MCF 10A (cell line): ENCODE results near the gene FRY. TPM values are rescaled to one million over a fixed set of nuclear protein-coding genes. Genes with fewer than 3 reads are reported as not detected.

Experiments used
- BruUV-seq: library from RNA; stranded (reverse); fragments of 400-500 nt; replicated peaks from 2 replicates; lab custom pipeline; 2021; lab: Mats Ljungman, UMichigan
- CTCF ChIA-PET: fragments of 300-600 bp; sonication (Branson Sonifier 250); formaldehyde crosslinking; extraction: SDS; loops from one replicate; lab custom pipeline; 2021; ENCODE audit warnings: antibody characterized with exemption, inconsistent platforms; lab: Yijun Ruan, JAX
- POLR2A ChIA-PET: fragments of 300-600, 350-650 bp; sonication (Branson Sonifier 250); formaldehyde crosslinking; extraction: SDS; loops from one replicate; lab custom pipeline; 2020; ENCODE audit warnings: antibody characterized with exemption, inconsistent platforms; lab: Yijun Ruan, JAX
- DNase-seq: peaks from one replicate; pipeline ENCODE4 v3.0.0-alpha.2; 2018; ENCODE audit not compliant: unreplicated experiment
- H3K27ac Mint-ChIP-seq: one replicate; pipeline ENCODE4 v1.8.0; 2022; ENCODE audit warnings: mild to moderate bottlenecking, low read depth, mixed read lengths; ENCODE audit not compliant: unreplicated experiment
- H3K27me3 Mint-ChIP-seq: one replicate; pipeline ENCODE4 v1.8.0; 2022; ENCODE audit warnings: mixed read lengths; ENCODE audit not compliant: insufficient read depth, unreplicated experiment
- H3K36me3 Mint-ChIP-seq: one replicate; pipeline ENCODE4 v1.8.0; 2022; ENCODE audit warnings: mild to moderate bottlenecking, moderate library complexity, mixed read lengths; ENCODE audit not compliant: insufficient read depth, unreplicated experiment
- H3K4me1 Mint-ChIP-seq: one replicate; pipeline ENCODE4 v1.8.0; 2022; ENCODE audit warnings: mixed read lengths; ENCODE audit not compliant: insufficient read depth, unreplicated experiment
- H3K4me3 Mint-ChIP-seq: one replicate; pipeline ENCODE4 v1.8.0; 2022; ENCODE audit warnings: mild to moderate bottlenecking, moderate library complexity, mixed read lengths; ENCODE audit not compliant: unreplicated experiment
- H3K9me3 Mint-ChIP-seq: one replicate; pipeline ENCODE4 v1.8.0; 2022; ENCODE audit warnings: mixed read lengths; ENCODE audit not compliant: unreplicated experiment
- CTCF ChIP-seq: fragments of 200-600 bp; IDR thresholded peaks from one replicate; pipeline ENCODE4 v1.8.0; 2022; ENCODE audit warnings: antibody characterized with exemption, mild to moderate bottlenecking; ENCODE audit not compliant: unreplicated experiment
- intact Hi-C: fragments of 100-400 bp; cut with micrococcal nuclease; formaldehyde crosslinking; loops from 2 replicates; pipeline ENCODE4 v1.14.1; 2022
- total RNA-seq: library from RNA; stranded (reverse); gene quantifications from 2 replicates; pipeline ENCODE4 v1.2.3, GENCODE V29; 2022

The FRY gene
- total RNA-seq, 1 experiment from 2014 or later, result 8.9 TPM

GRCh38 chr13:32016119-32016518 is 15.5 kb upstream of the FRY start:
- DNase-seq, result no peak
- ChIA-PET CTCF (interaction anchor here (1.2 to 2.1 kb wide), 2 partner anchors 9 to 231 kb away, joined by 3 to 6 read pairs; no protein-coding TSS in a partner anchor), POLR2A (no interaction called here)
- Mint-ChIP-seq H3K27ac (no peak overlapping the region), H3K36me3 (no peaks in the 10 kb centered on the region), H3K9me3 (no peaks in the 10 kb centered on the region), H3K4me3 (no peak overlapping the region), H3K4me1 (no peaks in the 10 kb centered on the region), H3K27me3 (no peaks in the 10 kb centered on the region)
- no peak for TF ChIP-seq CTCF
- BruUV-seq, result no TSS peak
- intact Hi-C loops, result loop anchor here (10.0 kb wide), 1 partner anchor 111 kb away; no protein-coding TSS in a partner anchor

GRCh38 chr13:32016631-32017030 is 14.9 kb upstream of the FRY start:
- H3K27me3 Mint-ChIP-seq, result no peaks in the 10 kb centered on the region
- TF ChIP-seq CTCF, result no peak
- ChIA-PET CTCF (interaction anchor here (0.9 to 2.1 kb wide), 3 partner anchors 9 to 295 kb away, joined by 3 to 9 read pairs (median 6); no protein-coding TSS in a partner anchor), POLR2A (interaction anchor here (0.6 kb wide), 1 partner anchor 104 kb away, joined by 6 read pairs; no protein-coding TSS in a partner anchor)
- no peaks in the 10 kb centered on the region for H3K9me3 Mint-ChIP-seq
- no TSS peak for BruUV-seq
- no peaks in the 10 kb centered on the region for H3K4me1 Mint-ChIP-seq
- H3K4me3 Mint-ChIP-seq, result no peak overlapping the region
- H3K36me3 Mint-ChIP-seq, result no peaks in the 10 kb centered on the region
- no peak overlapping the region for H3K27ac Mint-ChIP-seq
- intact Hi-C loops, result loop anchor here (10.0 kb wide), 1 partner anchor 112 kb away; no protein-coding TSS in a partner anchor
- DNase-seq, result no peak

- Mint-ChIP-seq H3K36me3 (no peaks in the 10 kb centered on the region), H3K27me3 (no peaks in the 10 kb centered on the region), H3K27ac (no peak overlapping the region), H3K4me3 (no peak overlapping the region), H3K9me3 (no peaks in the 10 kb centered on the region), H3K4me1 (no peaks in the 10 kb centered on the region)
- DNase-seq, result no peak
- TF ChIP-seq CTCF, result no peak
- intact Hi-C loops, result loop anchor here (10.0 kb wide), 1 partner anchor 113 kb away; no protein-coding TSS in a partner anchor
- POLR2A ChIA-PET, result interaction anchor here (0.7 kb wide), 1 partner anchor 15 kb away, joined by 3 read pairs; no protein-coding TSS in a partner anchor
- CTCF ChIA-PET, result interaction anchor here (0.5 to 2.1 kb wide), 5 partner anchors 10 to 564 kb away, joined by 3 to 9 read pairs (median 3); no protein-coding TSS in a partner anchor
- no TSS peak for BruUV-seq
Observed at GRCh38 chr13:32017474-32017873, 14.1 kb upstream of the FRY start.

- peak; percentile 63 for DNase-seq
- H3K27ac Mint-ChIP-seq, result no peak overlapping the region
- intact Hi-C loops, result loop anchor here (1.0 to 10.0 kb wide), 2 partner anchors 115 to 291 kb away; no protein-coding TSS in a partner anchor
Observed at GRCh38 chr13:32019612-32020233, 11.9 kb upstream of the FRY start.

More at GRCh38 chr13:32019612-32020233, 11.9 kb upstream of the FRY start:
- H3K27me3 Mint-ChIP-seq, result no peaks in the 10 kb centered on the region
- POLR2A ChIA-PET, result no interaction called here
- H3K9me3 Mint-ChIP-seq, result no peaks in the 10 kb centered on the region
- H3K4me1 Mint-ChIP-seq, result no peaks in the 10 kb centered on the region
- H3K4me3 Mint-ChIP-seq, result no peak overlapping the region
- no TSS peak for BruUV-seq
- no peaks in the 10 kb centered on the region for H3K36me3 Mint-ChIP-seq
- CTCF ChIA-PET, result interaction anchor here (0.5 to 1.1 kb wide), 11 partner anchors 18 to 1816 kb away, joined by 3 to 4 read pairs (median 3); no protein-coding TSS in a partner anchor
- TF ChIP-seq CTCF, result peak; percentile 64
